Choroid plexus epithelial cell (primary cell): Measurements from ENCODE around the gene CLDN12.

Experiments
- DNase-seq: peaks from one replicate; pipeline ENCODE4 v3.0.0-alpha.2; 2010; ENCODE audit warnings: low read depth
- H3K4me3 ChIP-seq: 2 replicates; pipeline ENCODE4 v1.5.1; 2011; ENCODE audit warnings: low read depth, mild to moderate bottlenecking, control low read depth, low read length, moderate library complexity
- CTCF ChIP-seq: conservative IDR thresholded peaks from 2 replicates; pipeline ENCODE4 v1.5.1; 2011; ENCODE audit warnings: low read depth, mild to moderate bottlenecking, control low read depth, inconsistent platforms, low read length, moderate library complexity

Gene CLDN12

GRCh38 chr7:90430614-90431460 is 27.6 kb downstream of the CLDN12 start:
- H3K4me3 ChIP-seq = no peak overlapping the region
- DNase-seq = peak; percentile 34
- TF ChIP-seq CTCF = no peak

- H3K4me3 ChIP-seq = no peak overlapping the region
- no peak for DNase-seq
- no peak for TF ChIP-seq CTCF
These were observed 29.5 kb downstream of the CLDN12 start for GRCh38 chr7:90432752-90433151.

- TF ChIP-seq CTCF = no peak
These were observed 30.0 kb downstream of the CLDN12 start for GRCh38 chr7:90433221-90433620.

GRCh38 chr7:90445633-90446032 is 42.4 kb downstream of the CLDN12 start:
- TF ChIP-seq CTCF = no peak
- no peak for DNase-seq
- H3K4me3 ChIP-seq = no peak overlapping the region

More at GRCh38 chr7:90433221-90433620, 30.0 kb downstream of the CLDN12 start:
- H3K4me3 ChIP-seq = no peak overlapping the region
- DNase-seq = no peak

- no peak for DNase-seq
- H3K4me3 ChIP-seq = no peak overlapping the region
- no peak for TF ChIP-seq CTCF
These were observed 43.1 kb downstream of the CLDN12 start for GRCh38 chr7:90446137-90446899.

GRCh38 chr7:90453259-90453891 is 50.1 kb downstream of the CLDN12 start:
- no peak overlapping the region for H3K4me3 ChIP-seq
- no peak for DNase-seq
- TF ChIP-seq CTCF = no peak
